ENCODE measurements around the gene LIN7B. TPM values are rescaled to one million over a fixed set of nuclear protein-coding genes. Genes with fewer than 3 reads are reported as not detected.

Gene LIN7B
- total RNA-seq, 4 donors from 2014 or later: 53.9 to 62.5 (median 54.7) TPM

DNA sequence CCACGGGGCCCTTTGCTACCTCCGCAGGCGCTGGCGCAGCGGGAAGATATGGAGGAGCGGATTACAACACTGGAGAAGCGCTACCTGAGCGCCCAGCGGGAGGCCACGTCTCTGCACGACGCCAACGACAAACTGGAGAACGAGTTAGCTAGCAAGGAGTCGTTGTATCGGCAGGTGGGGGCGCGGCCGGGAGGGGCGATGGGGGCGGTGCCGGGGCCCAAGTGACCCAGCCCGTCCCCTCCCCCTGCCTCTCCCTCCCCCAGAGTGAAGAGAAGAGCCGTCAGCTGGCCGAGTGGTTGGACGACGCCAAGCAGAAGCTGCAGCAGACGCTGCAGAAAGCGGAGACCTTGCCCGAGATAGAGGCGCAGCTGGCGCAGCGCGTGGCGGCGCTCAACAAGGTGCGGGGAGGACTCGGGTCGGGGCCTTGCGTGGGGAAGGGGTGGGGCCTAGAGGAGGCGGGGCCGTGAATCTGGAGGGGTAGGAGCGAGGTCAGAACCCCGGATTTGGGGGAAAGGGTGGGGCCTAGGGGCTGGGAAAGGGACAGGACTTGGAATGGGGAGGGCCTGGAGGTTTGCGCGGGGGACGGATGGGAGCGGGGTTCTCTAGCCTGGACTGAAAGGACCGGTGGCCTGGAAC is 18.9 kb downstream of the LIN7B start:
- TF ChIP-seq POLR2A (IDR thresholded peaks at IDR 0.05): no peak
- H3K4me3 ChIP-seq (ENCODE audit: low read depth, poor library complexity, severe bottlenecking): no peak overlapping the region
- no peak for DNase-seq (ENCODE audit: low spot score in 2 of 2)
- intact Hi-C loops (cut with DNase I; ENCODE audit: low total_unique reads): no loop called here
- 44 to 58% methylated on average over 24 to 47 of the region's 49 CpGs for WGBS, 2 donors

DNA sequence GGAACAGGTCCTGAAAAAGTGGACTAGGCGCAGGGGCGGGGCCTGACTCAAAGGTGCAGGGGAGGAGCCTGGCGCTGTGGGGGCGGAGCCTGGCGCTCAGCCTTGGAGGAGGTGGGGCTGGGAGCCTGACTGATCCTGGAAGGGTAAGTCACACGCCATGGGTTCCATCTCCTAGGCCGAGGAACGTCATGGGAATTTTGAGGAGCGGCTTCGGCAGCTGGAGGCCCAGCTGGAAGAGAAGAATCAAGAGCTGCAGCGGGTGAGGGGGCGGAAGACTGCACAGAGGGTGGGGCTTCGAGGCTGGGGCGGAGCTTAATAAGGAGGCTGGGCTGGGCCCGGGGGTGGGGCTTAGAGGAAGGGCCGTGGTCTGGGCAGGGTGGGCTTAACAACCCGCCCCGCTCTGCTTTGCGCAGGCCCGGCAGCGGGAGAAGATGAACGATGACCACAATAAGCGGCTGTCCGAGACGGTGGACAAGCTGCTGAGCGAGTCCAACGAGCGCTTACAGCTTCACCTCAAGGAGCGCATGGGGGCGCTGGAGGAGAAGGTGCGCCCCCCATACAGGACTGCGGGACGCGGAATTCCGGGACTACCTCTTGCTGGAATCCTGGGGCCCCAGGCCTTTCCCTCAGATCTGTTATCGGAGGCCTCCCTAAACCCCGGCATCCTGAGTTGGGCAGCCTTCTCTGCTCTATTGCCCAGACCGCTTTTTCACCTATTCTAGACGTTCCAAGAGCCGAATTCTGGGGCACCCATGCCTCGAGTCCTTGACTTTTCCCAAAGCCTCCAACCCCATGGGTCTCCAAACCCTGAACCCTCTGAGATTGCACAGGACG is 19.7 kb downstream of the LIN7B start:
- H3K4me3 ChIP-seq (ENCODE audit: low read depth, poor library complexity, severe bottlenecking): no peak overlapping the region
- intact Hi-C loops (cut with DNase I; ENCODE audit: low total_unique reads): no loop called here
- 52 to 62% methylated on average over 42 of the region's 42 CpGs for WGBS, 2 donors
- peak in 1 of 2 donors; percentile 60 for DNase-seq (ENCODE audit: low spot score in 2 of 2)
- TF ChIP-seq, protein P1, sequence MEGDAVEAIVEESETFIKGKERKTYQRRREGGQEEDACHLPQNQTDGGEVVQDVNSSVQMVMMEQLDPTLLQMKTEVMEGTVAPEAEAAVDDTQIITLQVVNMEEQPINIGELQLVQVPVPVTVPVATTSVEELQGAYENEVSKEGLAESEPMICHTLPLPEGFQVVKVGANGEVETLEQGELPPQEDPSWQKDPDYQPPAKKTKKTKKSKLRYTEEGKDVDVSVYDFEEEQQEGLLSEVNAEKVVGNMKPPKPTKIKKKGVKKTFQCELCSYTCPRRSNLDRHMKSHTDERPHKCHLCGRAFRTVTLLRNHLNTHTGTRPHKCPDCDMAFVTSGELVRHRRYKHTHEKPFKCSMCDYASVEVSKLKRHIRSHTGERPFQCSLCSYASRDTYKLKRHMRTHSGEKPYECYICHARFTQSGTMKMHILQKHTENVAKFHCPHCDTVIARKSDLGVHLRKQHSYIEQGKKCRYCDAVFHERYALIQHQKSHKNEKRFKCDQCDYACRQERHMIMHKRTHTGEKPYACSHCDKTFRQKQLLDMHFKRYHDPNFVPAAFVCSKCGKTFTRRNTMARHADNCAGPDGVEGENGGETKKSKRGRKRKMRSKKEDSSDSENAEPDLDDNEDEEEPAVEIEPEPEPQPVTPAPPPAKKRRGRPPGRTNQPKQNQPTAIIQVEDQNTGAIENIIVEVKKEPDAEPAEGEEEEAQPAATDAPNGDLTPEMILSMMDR (IDR thresholded peaks at IDR 0.05): no peak
- no peak for TF ChIP-seq POLR2A (IDR thresholded peaks at IDR 0.05)

GRCh38 chr19:49135686-49136085 is 21.5 kb downstream of the LIN7B start:
- TF ChIP-seq POLR2A (IDR thresholded peaks at IDR 0.05): no peak
- TF ChIP-seq, protein P1 (IDR thresholded peaks at IDR 0.05): no peak
- no peak overlapping the region for H3K4me3 ChIP-seq (ENCODE audit: low read depth, poor library complexity, severe bottlenecking)
- WGBS, 2 donors: 86 to 94% methylated on average over 5 of the region's 5 CpGs
- no peak for DNase-seq (ENCODE audit: low spot score in 2 of 2)
- intact Hi-C loops (cut with DNase I; ENCODE audit: low total_unique reads): no loop called here

- 79 to 80% methylated on average over 10 of the region's 10 CpGs for WGBS, 2 donors
- H3K4me3 ChIP-seq (ENCODE audit: low read depth, poor library complexity, severe bottlenecking): no peak overlapping the region
- intact Hi-C loops (cut with DNase I; ENCODE audit: low total_unique reads): no loop called here
- no peak for DNase-seq (ENCODE audit: low spot score in 2 of 2)
- TF ChIP-seq POLR2A (IDR thresholded peaks at IDR 0.05): no peak
- TF ChIP-seq, protein P1 (IDR thresholded peaks at IDR 0.05): no peak
These were observed 22.6 kb downstream of the LIN7B start for GRCh38 chr19:49136771-49137171.

DNA sequence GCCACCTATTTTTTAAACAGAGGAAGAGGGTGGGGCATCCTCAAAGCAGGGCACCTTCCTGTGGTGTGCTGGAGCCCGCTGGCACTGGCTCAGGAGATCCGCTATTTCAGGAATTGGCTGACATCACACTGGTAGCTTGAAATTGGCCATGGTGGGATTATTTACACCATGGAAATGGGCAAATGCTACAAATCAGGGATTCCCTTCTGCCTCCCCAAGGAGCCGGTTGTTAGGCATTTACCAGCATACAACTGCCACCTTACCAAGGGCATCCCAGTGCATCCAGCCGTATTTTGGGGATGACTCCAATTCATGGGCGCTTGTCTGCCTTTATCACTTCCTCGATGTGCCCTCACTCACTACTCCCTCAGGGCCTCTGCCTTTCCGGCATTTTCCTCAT is 26.8 kb downstream of the LIN7B start:
- intact Hi-C loops (cut with DNase I; ENCODE audit: low total_unique reads): loop anchor here (10.0 kb wide), 1 partner anchor 146 kb away; the partner anchor contains the start of genes GYS1 and RUVBL2
- no peak overlapping the region for H3K4me3 ChIP-seq (ENCODE audit: low read depth, poor library complexity, severe bottlenecking)
- DNase-seq (ENCODE audit: low spot score in 2 of 2): no peak
- 79 to 81% methylated on average over 7 of the region's 7 CpGs for WGBS, 2 donors
- TF ChIP-seq, protein P1 (IDR thresholded peaks at IDR 0.05): no peak
- no peak for TF ChIP-seq POLR2A (IDR thresholded peaks at IDR 0.05)

DNA sequence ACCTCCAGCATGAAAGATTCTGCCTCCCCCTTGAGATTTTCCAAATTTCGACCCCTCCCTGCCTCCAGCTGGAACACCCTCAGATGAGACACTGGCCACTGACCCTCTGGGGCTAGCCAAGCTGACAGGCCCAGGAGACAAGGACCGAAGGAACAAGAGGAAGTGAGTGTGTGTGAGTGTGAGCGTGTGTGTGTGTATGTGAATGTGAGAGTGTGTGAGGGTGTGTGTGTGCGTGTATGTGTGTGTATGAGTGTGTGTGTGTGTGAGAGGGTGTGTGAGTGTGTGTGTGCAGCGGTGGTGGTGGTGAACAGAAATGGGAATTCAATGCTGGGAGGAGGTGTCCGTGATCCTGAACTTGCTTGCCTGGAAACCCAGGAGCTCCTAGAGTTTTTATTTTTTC is 27.2 kb downstream of the LIN7B start:
- whole genome bisulfite sequencing, 2 donors: 71 to 79% methylated on average over 6 of the region's 6 CpGs
- intact Hi-C loops (cut with DNase I; ENCODE audit: low total_unique reads): loop anchor here (10.0 kb wide), 1 partner anchor 147 kb away; the partner anchor contains the start of genes GYS1 and RUVBL2

More for the DNA sequence above, 27.2 kb downstream of the LIN7B start:
- DNase-seq (ENCODE audit: low spot score in 2 of 2): no peak
- H3K4me3 ChIP-seq (ENCODE audit: low read depth, poor library complexity, severe bottlenecking): no peak overlapping the region
- TF ChIP-seq POLR2A (IDR thresholded peaks at IDR 0.05): no peak

Measured in lower leg skin (tissue), 4 donors.